Measurements from ENCODE around the gene HAPLN3.

DNA sequence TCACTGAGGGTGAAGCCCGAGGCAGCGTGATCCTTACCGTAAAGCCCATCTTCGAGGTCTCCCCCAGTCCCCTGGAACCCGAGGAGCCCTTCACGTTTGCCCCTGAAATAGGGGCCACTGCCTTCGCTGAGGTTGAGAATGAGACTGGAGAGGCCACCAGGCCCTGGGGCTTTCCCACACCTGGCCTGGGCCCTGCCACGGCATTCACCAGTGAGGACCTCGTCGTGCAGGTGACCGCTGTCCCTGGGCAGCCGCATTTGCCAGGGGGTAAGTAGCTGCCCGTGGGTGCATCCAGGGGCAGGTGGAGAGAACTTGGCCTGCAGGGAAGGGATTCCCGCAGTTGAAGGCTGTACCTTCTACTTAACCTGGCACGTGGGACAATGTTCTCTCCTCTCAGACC is 49.7 kb downstream of the HAPLN3 start:
- TF ChIP-seq, protein P1, sequence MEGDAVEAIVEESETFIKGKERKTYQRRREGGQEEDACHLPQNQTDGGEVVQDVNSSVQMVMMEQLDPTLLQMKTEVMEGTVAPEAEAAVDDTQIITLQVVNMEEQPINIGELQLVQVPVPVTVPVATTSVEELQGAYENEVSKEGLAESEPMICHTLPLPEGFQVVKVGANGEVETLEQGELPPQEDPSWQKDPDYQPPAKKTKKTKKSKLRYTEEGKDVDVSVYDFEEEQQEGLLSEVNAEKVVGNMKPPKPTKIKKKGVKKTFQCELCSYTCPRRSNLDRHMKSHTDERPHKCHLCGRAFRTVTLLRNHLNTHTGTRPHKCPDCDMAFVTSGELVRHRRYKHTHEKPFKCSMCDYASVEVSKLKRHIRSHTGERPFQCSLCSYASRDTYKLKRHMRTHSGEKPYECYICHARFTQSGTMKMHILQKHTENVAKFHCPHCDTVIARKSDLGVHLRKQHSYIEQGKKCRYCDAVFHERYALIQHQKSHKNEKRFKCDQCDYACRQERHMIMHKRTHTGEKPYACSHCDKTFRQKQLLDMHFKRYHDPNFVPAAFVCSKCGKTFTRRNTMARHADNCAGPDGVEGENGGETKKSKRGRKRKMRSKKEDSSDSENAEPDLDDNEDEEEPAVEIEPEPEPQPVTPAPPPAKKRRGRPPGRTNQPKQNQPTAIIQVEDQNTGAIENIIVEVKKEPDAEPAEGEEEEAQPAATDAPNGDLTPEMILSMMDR (IDR thresholded peaks at IDR 0.05; ENCODE audit: poor library complexity, severe bottlenecking): no peak
- TF ChIP-seq MXI1 (conservative IDR thresholded peaks at IDR 0.05; ENCODE audit: poor library complexity, severe bottlenecking): no peak
- no peak for TF ChIP-seq REST (IDR thresholded peaks at IDR 0.05; ENCODE audit: borderline replicate concordance)
- no peak for TF ChIP-seq EZH2 (IDR thresholded peaks at IDR 0.05; ENCODE audit: borderline replicate concordance, insufficient read depth, low read length, poor library complexity, severe bottlenecking)
- no peak for TF ChIP-seq TAF1 (IDR thresholded peaks at IDR 0.05; ENCODE audit: low read depth)
- TF ChIP-seq EP300 (conservative IDR thresholded peaks at IDR 0.05; ENCODE audit: poor library complexity, severe bottlenecking): no peak
- no peak for TF ChIP-seq RAD21 (conservative IDR thresholded peaks at IDR 0.05)
- TF ChIP-seq POLR2AphosphoS5 (IDR thresholded peaks at IDR 0.05): no peak
- no peak for TF ChIP-seq SMC3 (conservative IDR thresholded peaks at IDR 0.05; ENCODE audit: poor library complexity)

All from neural cell (in vitro differentiated cells).